H9 (cell line): ENCODE results near the gene RYR1. TPM values are rescaled to one million over a fixed set of nuclear protein-coding genes. Genes with fewer than 3 reads are reported as not detected.

ENCODE experiments used
- DNase-seq: peaks from one replicate; pipeline ENCODE4 v3.0.0-alpha.2; 2017
- H2AFZ ChIP-seq: one replicate; pipeline ENCODE4 v1.6.1; 2013; ENCODE audit warnings: mild to moderate bottlenecking, low read length, control low read depth, moderate library complexity
- H2AK5ac ChIP-seq: 2 replicates; pipeline ENCODE4 v1.6.1; 2013; ENCODE audit warnings: low read length, control low read depth, mixed read lengths; ENCODE audit not compliant: insufficient read length
- H2BK120ac ChIP-seq: one replicate; pipeline ENCODE4 v1.6.1; 2013; ENCODE audit warnings: low read depth, mild to moderate bottlenecking, low read length, control low read depth, inconsistent platforms; ENCODE audit not compliant: poor library complexity, severe bottlenecking
- H2BK12ac ChIP-seq: 2 replicates; pipeline ENCODE4 v1.6.1; 2013; ENCODE audit warnings: low read length, control low read depth, mixed read lengths, low read depth; ENCODE audit not compliant: insufficient read length
- H2BK15ac ChIP-seq: 2 replicates; pipeline ENCODE4 v1.6.1; 2013; ENCODE audit warnings: low read depth, low read length, control low read depth
- H2BK20ac ChIP-seq: one replicate; pipeline ENCODE4 v1.6.1; 2013; ENCODE audit warnings: low read depth, mild to moderate bottlenecking, low read length, control low read depth, inconsistent platforms; ENCODE audit not compliant: poor library complexity, severe bottlenecking
- H2BK5ac ChIP-seq: 2 replicates; pipeline ENCODE4 v1.6.1; 2013; ENCODE audit warnings: low read length, control low read depth, mixed read lengths; ENCODE audit not compliant: insufficient read length
- H3K14ac ChIP-seq: 2 replicates; pipeline ENCODE4 v1.6.1; 2013; ENCODE audit warnings: low read length, control low read depth; ENCODE audit not compliant: insufficient read depth
- H3K18ac ChIP-seq: 2 replicates; pipeline ENCODE4 v1.6.1; 2013; ENCODE audit warnings: low read depth, mild to moderate bottlenecking, mixed read lengths, low read length, control low read depth; ENCODE audit not compliant: insufficient read length
- H3K23ac ChIP-seq: 2 replicates; pipeline ENCODE4 v1.6.1; 2013; ENCODE audit warnings: low read length, control low read depth, mixed read lengths, low read depth; ENCODE audit not compliant: insufficient read length
- H3K23me2 ChIP-seq: 2 replicates; pipeline ENCODE4 v1.6.1; 2013; ENCODE audit warnings: low read depth, mild to moderate bottlenecking, mixed read lengths, low read length, control low read depth; ENCODE audit not compliant: insufficient read length, poor library complexity, severe bottlenecking
- H3K27ac ChIP-seq: 2 replicates; pipeline ENCODE4 v1.5.1; 2013; ENCODE audit warnings: low read length, control low read depth, mixed read lengths, low read depth; ENCODE audit not compliant: insufficient read length
- H3K27me3 ChIP-seq: 2 replicates; pipeline ENCODE4 v1.6.1; 2013; ENCODE audit warnings: low read length, control low read depth, inconsistent platforms; ENCODE audit not compliant: insufficient read depth
- H3K4ac ChIP-seq: 2 replicates; pipeline ENCODE4 v1.6.1; 2013; ENCODE audit warnings: low read depth, mild to moderate bottlenecking, control low read depth, inconsistent platforms, low read length, moderate library complexity
- H3K4me1 ChIP-seq: 2 replicates; pipeline ENCODE4 v1.6.1; 2013; ENCODE audit warnings: low read length, control low read depth, inconsistent platforms; ENCODE audit not compliant: insufficient read depth
- H3K4me2 ChIP-seq: 2 replicates; pipeline ENCODE4 v1.6.1; 2013; ENCODE audit warnings: low read length, control low read depth, mixed read lengths; ENCODE audit not compliant: insufficient read length, insufficient read depth
- H3K56ac ChIP-seq: 2 replicates; pipeline ENCODE4 v1.6.1; 2013; ENCODE audit warnings: low read depth, mild to moderate bottlenecking, mixed read lengths, low read length, control low read depth; ENCODE audit not compliant: insufficient read length
- H3K79me1 ChIP-seq: 2 replicates; pipeline ENCODE4 v1.6.1; 2013; ENCODE audit warnings: low read depth, mild to moderate bottlenecking, moderate library complexity, low read length, control low read depth, inconsistent platforms; ENCODE audit not compliant: insufficient read depth, poor library complexity, severe bottlenecking
- H3K79me2 ChIP-seq: 2 replicates; pipeline ENCODE4 v1.6.1; 2013; ENCODE audit warnings: low read length, control low read depth, inconsistent platforms; ENCODE audit not compliant: insufficient read depth
- H3K9ac ChIP-seq: 2 replicates; pipeline ENCODE4 v1.6.1; 2013; ENCODE audit warnings: low read length, control low read depth, mixed read lengths; ENCODE audit not compliant: insufficient read length; ENCODE audit errors: extremely low read depth
- H3K9me3 ChIP-seq: one replicate; pipeline ENCODE4 v1.6.1; 2013; ENCODE audit warnings: low read depth, low read length, inconsistent platforms; ENCODE audit not compliant: control insufficient read depth
- H3T11ph ChIP-seq: one replicate; pipeline ENCODE4 v1.6.1; 2013; ENCODE audit warnings: mild to moderate bottlenecking, low read length, control low read depth, inconsistent platforms
- H4K20me1 ChIP-seq: one replicate; pipeline ENCODE4 v1.6.1; 2013; ENCODE audit not compliant: control insufficient read depth, insufficient read length, insufficient read depth
- H4K5ac ChIP-seq: 2 replicates; pipeline ENCODE4 v1.6.1; 2013; ENCODE audit warnings: low read depth, mild to moderate bottlenecking, mixed read lengths, low read length, control low read depth; ENCODE audit not compliant: insufficient read length
- H4K8ac ChIP-seq: replicated peaks from 2 replicates; pipeline ENCODE4 v1.6.1; 2013; ENCODE audit warnings: low read length, control low read depth, mixed read lengths, low read depth; ENCODE audit not compliant: insufficient read length
- H4K91ac ChIP-seq: 2 replicates; pipeline ENCODE4 v1.6.1; 2013; ENCODE audit warnings: low read depth, mild to moderate bottlenecking, moderate library complexity, mixed read lengths, low read length, control low read depth; ENCODE audit not compliant: insufficient read length
- H3K27ac Mint-ChIP-seq, 3 experiments: 2 replicates in 2 of 3; 3 replicates in 1 of 3; pipeline ENCODE4 v1.8.0; 2020 to 2021; ENCODE audit warnings: mixed read lengths in 3 of 3, mild to moderate bottlenecking in 1 of 3, moderate library complexity in 1 of 3
- H3K27me3 Mint-ChIP-seq: 2 replicates; pipeline ENCODE4 v1.8.0; 2021; ENCODE audit warnings: low read depth, mild to moderate bottlenecking, moderate library complexity, mixed read lengths
- H3K36me3 Mint-ChIP-seq, 3 experiments: 2 replicates in 2 of 3; 3 replicates in 1 of 3; pipeline ENCODE4 v1.8.0; 2020 to 2021; ENCODE audit warnings: low read depth in 3 of 3, mixed read lengths in 3 of 3; ENCODE audit not compliant: insufficient read depth in 1 of 3
- H3K4me1 Mint-ChIP-seq, 2 experiments: 2 replicates each; pipeline ENCODE4 v1.8.0; 2020; ENCODE audit warnings: mixed read lengths in 2 of 2
- H3K4me3 Mint-ChIP-seq, 2 experiments: 2 replicates in 1 of 2; 3 replicates in 1 of 2; pipeline ENCODE4 v1.8.0; 2020 to 2021; ENCODE audit warnings: mild to moderate bottlenecking in 2 of 2, mixed read lengths in 2 of 2, moderate library complexity in 1 of 2
- H3K9me3 Mint-ChIP-seq, 2 experiments: 2 replicates in 1 of 2; 3 replicates in 1 of 2; pipeline ENCODE4 v1.8.0; 2020; ENCODE audit warnings: mild to moderate bottlenecking in 2 of 2, mixed read lengths in 2 of 2, moderate library complexity in 1 of 2
- WGBS: extraction: QIAGEN DNeasy Blood & Tissue Kit; methylation state at CpG from one replicate; pipeline ENCODE4 v1.1.7; 2013; ENCODE audit warnings: missing lambda C conversion rate, low lambda C conversion rate, mixed read lengths; ENCODE audit not compliant: insufficient read length; ENCODE audit errors: extremely low coverage; 5-methylcytosine and 5-hydroxymethylcytosine counted together
- total RNA-seq: library from RNA; stranded (reverse); gene quantifications from 2 replicates; pipeline ENCODE4 v1.2.1, GENCODE V29; 2021
- TF ChIP-seq, protein P1 (sequence below): fragments of 200-600 bp; sonication (generic); conservative IDR thresholded peaks from 3 replicates; pipeline ENCODE4 v1.8.0; 2021; ENCODE audit warnings: antibody characterized with exemption, mild to moderate bottlenecking

The RYR1 gene
- total RNA-seq, 1 experiment from 2014 or later, result 8.9 TPM

DNA sequence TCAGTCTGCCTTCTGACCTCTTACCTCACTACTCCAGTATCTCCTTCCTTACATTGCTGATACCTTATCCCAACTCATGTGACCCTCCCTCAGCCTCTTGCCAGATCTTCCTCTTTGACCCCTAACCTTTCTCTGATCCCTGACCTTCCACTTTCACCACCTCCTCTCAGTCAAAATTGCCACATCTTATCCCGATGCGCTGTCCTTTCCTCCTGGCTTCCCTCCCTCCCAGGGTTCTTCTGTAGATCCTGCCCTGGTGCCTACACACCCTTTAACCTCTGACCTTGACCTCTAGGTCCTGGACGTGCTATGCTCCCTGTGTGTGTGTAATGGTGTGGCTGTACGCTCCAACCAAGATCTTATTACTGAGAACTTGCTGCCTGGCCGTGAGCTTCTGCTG is 23.7 kb downstream of the RYR1 start:
- Histone ChIP-seq H3K56ac (no peak overlapping the region), H2BK20ac (no peak overlapping the region), H2AK5ac (no peak overlapping the region), H4K5ac (no peak overlapping the region), H3K27ac (no peak overlapping the region), H2BK120ac (no peak overlapping the region), H2BK12ac (no peak overlapping the region), H3T11ph (no peak overlapping the region), H2BK5ac (no peak overlapping the region), H2BK15ac (no peak overlapping the region), H3K79me1 (no peaks in the 10 kb centered on the region), H4K91ac (no peak overlapping the region), H3K4me2 (no peak overlapping the region), H3K23ac (no peak overlapping the region), H3K9ac (no peak overlapping the region), H3K23me2 (peaks cover 5% of the 10 kb centered on the region), H3K4me1 (no peaks in the 10 kb centered on the region), H2AFZ (no peak overlapping the region), H3K18ac (no peak overlapping the region), H3K27me3 (no peaks in the 10 kb centered on the region), H4K20me1 (no peaks in the 10 kb centered on the region), H3K79me2 (no peaks in the 10 kb centered on the region), H3K14ac (no peak overlapping the region), H4K8ac (no peak overlapping the region), H3K4ac (no peak overlapping the region), H3K9me3 (no peaks in the 10 kb centered on the region)
- no peaks in the 10 kb centered on the region; the same call in 1 of the 2 replicates for H3K27me3 Mint-ChIP-seq
- TF ChIP-seq, protein P1, sequence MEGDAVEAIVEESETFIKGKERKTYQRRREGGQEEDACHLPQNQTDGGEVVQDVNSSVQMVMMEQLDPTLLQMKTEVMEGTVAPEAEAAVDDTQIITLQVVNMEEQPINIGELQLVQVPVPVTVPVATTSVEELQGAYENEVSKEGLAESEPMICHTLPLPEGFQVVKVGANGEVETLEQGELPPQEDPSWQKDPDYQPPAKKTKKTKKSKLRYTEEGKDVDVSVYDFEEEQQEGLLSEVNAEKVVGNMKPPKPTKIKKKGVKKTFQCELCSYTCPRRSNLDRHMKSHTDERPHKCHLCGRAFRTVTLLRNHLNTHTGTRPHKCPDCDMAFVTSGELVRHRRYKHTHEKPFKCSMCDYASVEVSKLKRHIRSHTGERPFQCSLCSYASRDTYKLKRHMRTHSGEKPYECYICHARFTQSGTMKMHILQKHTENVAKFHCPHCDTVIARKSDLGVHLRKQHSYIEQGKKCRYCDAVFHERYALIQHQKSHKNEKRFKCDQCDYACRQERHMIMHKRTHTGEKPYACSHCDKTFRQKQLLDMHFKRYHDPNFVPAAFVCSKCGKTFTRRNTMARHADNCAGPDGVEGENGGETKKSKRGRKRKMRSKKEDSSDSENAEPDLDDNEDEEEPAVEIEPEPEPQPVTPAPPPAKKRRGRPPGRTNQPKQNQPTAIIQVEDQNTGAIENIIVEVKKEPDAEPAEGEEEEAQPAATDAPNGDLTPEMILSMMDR, result no peak
- no peak overlapping the region for H3K4me3 Mint-ChIP-seq
- DNase-seq, result no peak
- H3K27ac Mint-ChIP-seq, result no peak overlapping the region
- H3K9me3 Mint-ChIP-seq, result no peaks in the 10 kb centered on the region; a peak in 1 of 5 replicates
- H3K36me3 Mint-ChIP-seq, result peaks cover 55 to 59% (median 59%) of the 10 kb centered on the region in 3 experiments
- peaks cover 5 to 11% of the 10 kb centered on the region in 2 experiments; a peak in 3 of 4 replicates for H3K4me1 Mint-ChIP-seq
- WGBS, result no CpG with 5 or more reads among the region's 5 CpGs
